GM13976 (cell line): ENCODE data around the gene SLC15A1.

ENCODE experiments used
- DNase-seq: peaks from one replicate; pipeline ENCODE4 v3.0.0; 2012; ENCODE audit warnings: low spot score
- in situ Hi-C: fragments of 300-500 bp; cut with MboI; formaldehyde crosslinking; loops from one replicate; pipeline ENCODE4 v1.12.0; 2022; ENCODE audit warnings: low sequenced_read_pairs, mixed read lengths, inconsistent platforms; ENCODE audit not compliant: unreplicated experiment
- TF ChIP-seq, protein P1 (sequence below): IDR thresholded peaks from 2 replicates; pipeline ENCODE4 v1.5.1; 2012; ENCODE audit warnings: borderline replicate concordance, mild to moderate bottlenecking; ENCODE audit not compliant: insufficient read depth; ENCODE audit errors: extremely low read depth, missing control alignments, control extremely low read depth

Gene SLC15A1

DNA sequence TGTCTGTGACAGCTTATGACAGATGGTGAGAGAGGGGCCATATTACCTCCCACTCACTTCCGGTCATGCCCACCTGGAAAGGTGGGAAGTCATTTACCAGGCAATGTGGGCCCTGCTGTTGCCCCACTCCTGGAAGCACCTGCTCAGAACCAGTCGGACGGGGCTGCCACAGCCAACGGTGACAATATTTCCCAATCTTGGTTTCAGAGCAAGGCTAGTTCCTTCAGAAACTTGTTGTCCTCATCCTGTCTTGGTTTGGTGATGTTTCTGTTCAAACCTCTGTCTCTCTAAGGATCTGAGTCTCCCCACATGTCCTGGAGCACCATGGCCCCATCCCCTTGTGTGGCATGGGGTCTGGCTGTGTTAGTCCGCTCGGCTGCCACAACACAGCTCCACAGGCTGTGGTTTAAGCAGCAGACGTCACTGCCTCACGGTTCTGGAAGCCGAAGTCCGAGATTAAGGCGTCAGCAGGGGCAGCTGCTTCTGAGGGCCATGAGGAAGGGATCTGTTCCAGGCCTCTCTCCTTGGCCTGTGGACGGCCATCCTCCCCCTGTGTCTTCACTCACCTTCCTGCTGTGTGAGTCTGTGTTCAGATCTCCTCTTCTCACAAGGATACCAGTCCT lies 31.5 kb upstream of the SLC15A1 start:
- TF ChIP-seq, protein P1, sequence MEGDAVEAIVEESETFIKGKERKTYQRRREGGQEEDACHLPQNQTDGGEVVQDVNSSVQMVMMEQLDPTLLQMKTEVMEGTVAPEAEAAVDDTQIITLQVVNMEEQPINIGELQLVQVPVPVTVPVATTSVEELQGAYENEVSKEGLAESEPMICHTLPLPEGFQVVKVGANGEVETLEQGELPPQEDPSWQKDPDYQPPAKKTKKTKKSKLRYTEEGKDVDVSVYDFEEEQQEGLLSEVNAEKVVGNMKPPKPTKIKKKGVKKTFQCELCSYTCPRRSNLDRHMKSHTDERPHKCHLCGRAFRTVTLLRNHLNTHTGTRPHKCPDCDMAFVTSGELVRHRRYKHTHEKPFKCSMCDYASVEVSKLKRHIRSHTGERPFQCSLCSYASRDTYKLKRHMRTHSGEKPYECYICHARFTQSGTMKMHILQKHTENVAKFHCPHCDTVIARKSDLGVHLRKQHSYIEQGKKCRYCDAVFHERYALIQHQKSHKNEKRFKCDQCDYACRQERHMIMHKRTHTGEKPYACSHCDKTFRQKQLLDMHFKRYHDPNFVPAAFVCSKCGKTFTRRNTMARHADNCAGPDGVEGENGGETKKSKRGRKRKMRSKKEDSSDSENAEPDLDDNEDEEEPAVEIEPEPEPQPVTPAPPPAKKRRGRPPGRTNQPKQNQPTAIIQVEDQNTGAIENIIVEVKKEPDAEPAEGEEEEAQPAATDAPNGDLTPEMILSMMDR, result no peak
- no peak for DNase-seq
- in situ Hi-C loops, result no loop called here

DNA sequence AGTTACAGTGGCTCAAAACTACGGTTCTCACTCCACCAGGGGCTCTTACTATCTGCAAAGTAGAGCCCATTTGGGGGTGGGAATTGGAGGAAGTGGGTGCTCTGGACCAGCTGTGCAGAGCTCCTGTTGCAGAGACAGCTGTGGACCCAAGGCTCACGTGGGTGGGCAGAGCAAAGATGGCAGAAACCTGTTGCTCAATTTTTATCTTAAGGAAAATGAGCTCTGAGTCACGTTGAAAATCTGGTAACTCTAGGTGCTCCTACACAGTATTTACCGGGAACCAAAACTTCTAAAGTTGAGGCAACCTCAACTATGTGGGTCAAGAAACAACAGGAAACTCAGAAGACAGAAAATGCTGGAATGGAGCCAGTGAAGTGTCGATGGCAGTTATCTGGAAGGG lies 30.2 kb upstream of the SLC15A1 start:
- TF ChIP-seq, protein P1, result no peak
- in situ Hi-C loops, result no loop called here
- DNase-seq, result no peak

DNA sequence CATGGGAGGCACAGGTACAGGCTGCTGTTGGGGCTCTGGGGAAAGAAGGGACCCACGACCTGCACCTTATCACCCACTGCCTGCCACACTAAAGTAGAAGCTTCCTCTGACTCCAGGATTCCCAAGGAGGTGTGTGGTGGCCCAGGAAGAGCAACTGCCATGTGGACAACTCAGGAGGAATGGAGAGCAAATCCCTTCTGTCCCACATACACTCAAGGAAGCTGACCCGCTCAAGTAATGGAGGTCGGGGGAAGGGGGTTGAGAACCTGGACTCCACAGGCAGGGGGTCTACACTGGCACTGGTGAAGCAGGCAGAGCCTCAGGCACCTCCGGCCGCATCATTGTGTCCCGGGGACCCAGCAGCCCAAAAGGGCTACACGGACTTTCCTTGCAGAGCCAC lies 29.4 kb upstream of the SLC15A1 start:
- TF ChIP-seq, protein P1, result no peak
- in situ Hi-C loops, result no loop called here
- no peak for DNase-seq

DNA sequence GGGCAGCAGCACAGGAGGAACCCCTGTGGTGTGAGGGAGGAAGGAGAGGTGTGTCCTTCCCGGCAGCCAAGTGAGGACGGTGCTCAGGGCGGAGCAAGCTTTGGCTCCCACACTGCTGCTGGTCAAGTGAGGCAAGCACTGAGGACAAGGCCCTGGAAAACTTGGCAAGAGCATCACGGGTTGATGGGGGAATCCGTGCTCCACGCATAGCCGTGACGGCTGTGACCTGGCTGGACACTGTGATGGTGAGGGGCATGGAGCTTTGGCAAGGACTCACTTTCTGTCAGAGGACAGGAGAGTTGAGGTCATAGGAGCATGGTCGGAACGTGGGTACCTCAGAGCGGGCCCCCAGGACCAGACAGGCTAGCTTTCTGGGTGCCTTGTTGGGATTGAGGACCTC lies 29.0 kb upstream of the SLC15A1 start:
- TF ChIP-seq, protein P1, result no peak
- in situ Hi-C loops, result no loop called here
- DNase-seq, result no peak

DNA sequence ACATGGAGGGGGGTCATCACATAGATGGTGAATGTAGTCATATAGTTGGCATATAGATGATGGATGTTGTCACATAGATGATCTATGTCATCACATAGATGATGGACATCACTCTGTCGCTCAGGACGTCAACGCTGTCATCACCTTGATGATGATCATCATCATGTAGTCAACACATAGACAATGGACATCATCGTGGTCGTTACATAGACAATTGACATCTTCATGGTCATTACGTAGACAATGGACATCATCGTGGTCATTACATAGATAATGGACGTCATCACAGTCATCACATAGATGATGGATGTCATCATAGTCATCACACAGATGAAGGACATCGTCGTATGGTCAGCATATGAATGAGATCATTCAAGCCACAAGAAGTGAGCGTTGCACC lies 28.6 kb upstream of the SLC15A1 start:
- in situ Hi-C loops, result no loop called here
- TF ChIP-seq, protein P1, result no peak
- no peak for DNase-seq

DNA sequence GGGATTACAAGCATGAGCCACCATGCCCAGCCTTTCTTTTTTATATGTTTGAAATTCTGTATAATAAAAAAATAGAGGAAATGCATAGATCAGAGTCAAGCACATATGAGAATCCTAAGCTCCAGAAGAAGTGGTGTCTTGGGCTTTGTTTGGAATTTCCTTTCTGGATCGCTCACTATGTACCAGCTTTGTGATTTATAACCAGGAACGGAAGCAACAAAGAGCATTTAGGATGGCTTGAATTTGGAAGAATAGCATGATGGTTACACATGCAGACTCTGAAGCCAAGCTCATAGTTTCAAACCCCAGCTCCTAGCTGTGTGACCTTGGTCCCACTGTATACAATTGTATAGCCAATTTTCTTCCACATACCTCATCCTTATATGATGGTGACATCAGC lies 28.0 kb upstream of the SLC15A1 start:
- TF ChIP-seq, protein P1, result no peak
- in situ Hi-C loops, result no loop called here
- no peak for DNase-seq
